ENCODE results near the gene KLK6. TPM values are rescaled to one million over a fixed set of nuclear protein-coding genes. Genes with fewer than 3 reads are reported as not detected.

KLK6 gene
- polyA plus RNA-seq, 1 of the 3 experiments (the other 2 are of a cell fraction): not detected

GRCh38 chr19:51016798-51017683, 47.6 kb upstream of the KLK6 start:
- POLR2A ChIA-PET: no interaction called here
- TF ChIP-seq, protein P1, sequence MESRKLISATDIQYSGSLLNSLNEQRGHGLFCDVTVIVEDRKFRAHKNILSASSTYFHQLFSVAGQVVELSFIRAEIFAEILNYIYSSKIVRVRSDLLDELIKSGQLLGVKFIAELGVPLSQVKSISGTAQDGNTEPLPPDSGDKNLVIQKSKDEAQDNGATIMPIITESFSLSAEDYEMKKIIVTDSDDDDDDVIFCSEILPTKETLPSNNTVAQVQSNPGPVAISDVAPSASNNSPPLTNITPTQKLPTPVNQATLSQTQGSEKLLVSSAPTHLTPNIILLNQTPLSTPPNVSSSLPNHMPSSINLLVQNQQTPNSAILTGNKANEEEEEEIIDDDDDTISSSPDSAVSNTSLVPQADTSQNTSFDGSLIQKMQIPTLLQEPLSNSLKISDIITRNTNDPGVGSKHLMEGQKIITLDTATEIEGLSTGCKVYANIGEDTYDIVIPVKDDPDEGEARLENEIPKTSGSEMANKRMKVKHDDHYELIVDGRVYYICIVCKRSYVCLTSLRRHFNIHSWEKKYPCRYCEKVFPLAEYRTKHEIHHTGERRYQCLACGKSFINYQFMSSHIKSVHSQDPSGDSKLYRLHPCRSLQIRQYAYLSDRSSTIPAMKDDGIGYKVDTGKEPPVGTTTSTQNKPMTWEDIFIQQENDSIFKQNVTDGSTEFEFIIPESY (IDR thresholded peaks at IDR 0.05; ENCODE audit: borderline replicate concordance, low read depth): no peak
- TF ChIP-seq RAD21 (IDR thresholded peaks at IDR 0.05; ENCODE audit: low read length) (peak; percentile 55), SMC3 (IDR thresholded peaks at IDR 0.05; ENCODE audit: low read depth, low read length) (peak; percentile 30; the same call in 1 of the 2 replicates), CTCF (IDR thresholded peaks at IDR 0.05) (peak; percentile 75), NRF1 (IDR thresholded peaks at IDR 0.05; ENCODE audit: low read depth, low read length) (no peak)
- CTCF ChIA-PET: interaction anchor here (0.6 to 6.0 kb wide), 19 partner anchors 9 to 826 kb away, joined by 3 to 30 read pairs (median 4); no protein-coding TSS in a partner anchor
- H3K27ac ChIP-seq (ENCODE audit: low read depth in 2 of 2, low read length in 1 of 2): no peak overlapping the region
- DNase-seq: peak; percentile 83
- H3K27me3 ChIP-seq (ENCODE audit: insufficient read depth): peaks cover 74% of the 10 kb centered on the region
- H4K20me1 ChIP-seq (ENCODE audit: insufficient read depth): no peaks in the 10 kb centered on the region
- no peaks in the 10 kb centered on the region for H3F3A ChIP-seq (replicated peaks; ENCODE audit: insufficient read depth)
- no peaks in the 10 kb centered on the region for H3K9me3 ChIP-seq
- no peaks in the 10 kb centered on the region for H3K36me3 ChIP-seq (replicated peaks in 1 of 2; ENCODE audit: control insufficient read depth in 1 of 2, insufficient read depth in 2 of 2, low read length in 1 of 2)
- peak overlapping the region in 1 of 2 experiments; percentile 35; a peak in 1 of 4 replicates for H3K4me3 ChIP-seq (ENCODE audit: low read depth in 2 of 2, low read length in 1 of 2)
- no peaks in the 10 kb centered on the region for H3K4me1 ChIP-seq (ENCODE audit: control insufficient read depth in 1 of 2, insufficient read depth in 2 of 2, low read depth in 1 of 2, low read length in 1 of 2)
- H3K9me2 ChIP-seq: no peaks in the 10 kb centered on the region
- no peak overlapping the region for H2AFZ ChIP-seq (ENCODE audit: low read depth)
- 5% methylated on average over 54 of the region's 68 CpGs for WGBS (ENCODE audit: low lambda C conversion rate)
- H3K4me2 ChIP-seq: peak overlapping the region; percentile 41; the same call in 1 of the 2 replicates
- no peaks in the 10 kb centered on the region for H3K79me2 ChIP-seq (ENCODE audit: insufficient read depth)
- H3K9ac ChIP-seq: no peak overlapping the region

DNA sequence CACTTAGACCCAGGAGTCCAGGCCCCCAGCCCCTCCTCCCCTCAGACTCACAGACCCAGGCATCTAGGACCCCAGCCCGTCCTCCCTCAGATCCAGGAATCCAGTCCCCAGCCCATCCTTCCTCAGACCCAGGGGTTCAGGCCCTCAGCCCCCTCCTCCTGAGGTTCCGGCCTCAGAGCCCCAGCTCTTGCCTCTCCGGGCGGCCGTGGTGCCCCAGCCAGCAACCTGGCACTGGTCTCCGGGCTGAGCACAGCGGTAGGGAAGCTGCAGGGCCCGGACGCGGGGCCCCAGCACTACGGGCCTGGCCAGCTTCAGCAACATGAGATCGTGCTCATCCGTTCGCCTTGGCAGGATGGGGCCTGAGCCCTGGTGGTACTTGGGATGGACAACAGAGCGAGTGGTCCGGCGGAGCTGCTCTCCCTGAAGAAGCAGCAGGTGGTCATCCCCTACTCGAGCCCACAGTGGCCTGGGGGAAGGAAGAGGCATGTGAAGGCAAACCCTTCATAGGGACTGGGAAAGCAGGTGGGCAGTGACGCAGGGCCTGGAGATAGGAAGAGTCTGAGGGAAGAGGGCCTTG, 46.4 kb upstream of the KLK6 start:
- POLR2A ChIA-PET: no interaction called here

More for the DNA sequence above, 46.4 kb upstream of the KLK6 start:
- H4K20me1 ChIP-seq (ENCODE audit: insufficient read depth): no peaks in the 10 kb centered on the region
- no peak overlapping the region for H3K9ac ChIP-seq
- no peak overlapping the region for H3K4me2 ChIP-seq
- H3K27me3 ChIP-seq (ENCODE audit: insufficient read depth): peaks cover 74% of the 10 kb centered on the region
- H3F3A ChIP-seq (replicated peaks; ENCODE audit: insufficient read depth): no peaks in the 10 kb centered on the region
- H3K9me3 ChIP-seq: no peaks in the 10 kb centered on the region
- H3K4me1 ChIP-seq (ENCODE audit: control insufficient read depth in 1 of 2, insufficient read depth in 2 of 2, low read depth in 1 of 2, low read length in 1 of 2): no peaks in the 10 kb centered on the region
- TF ChIP-seq, protein P2, sequence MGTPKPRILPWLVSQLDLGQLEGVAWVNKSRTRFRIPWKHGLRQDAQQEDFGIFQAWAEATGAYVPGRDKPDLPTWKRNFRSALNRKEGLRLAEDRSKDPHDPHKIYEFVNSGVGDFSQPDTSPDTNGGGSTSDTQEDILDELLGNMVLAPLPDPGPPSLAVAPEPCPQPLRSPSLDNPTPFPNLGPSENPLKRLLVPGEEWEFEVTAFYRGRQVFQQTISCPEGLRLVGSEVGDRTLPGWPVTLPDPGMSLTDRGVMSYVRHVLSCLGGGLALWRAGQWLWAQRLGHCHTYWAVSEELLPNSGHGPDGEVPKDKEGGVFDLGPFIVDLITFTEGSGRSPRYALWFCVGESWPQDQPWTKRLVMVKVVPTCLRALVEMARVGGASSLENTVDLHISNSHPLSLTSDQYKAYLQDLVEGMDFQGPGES (IDR thresholded peaks at IDR 0.05; ENCODE audit: low read depth, low read length): no peak
- TF ChIP-seq REST (IDR thresholded peaks at IDR 0.05; ENCODE audit: low read depth, low read length) (no peak), MXI1 (IDR thresholded peaks at IDR 0.05; ENCODE audit: low read depth, low read length) (no peak), TEAD4 (IDR thresholded peaks at IDR 0.05; ENCODE audit: borderline replicate concordance, insufficient read depth) (no peak), SMC3 (IDR thresholded peaks at IDR 0.05; ENCODE audit: low read depth, low read length) (no peak), FOXM1 (IDR thresholded peaks at IDR 0.05; ENCODE audit: low read depth) (no peak), SIN3A (IDR thresholded peaks at IDR 0.05; ENCODE audit: borderline replicate concordance, low read depth, low read length) (no peak)
- H3K27ac ChIP-seq (ENCODE audit: low read depth in 2 of 2, low read length in 1 of 2): no peak overlapping the region
- CTCF ChIA-PET: interaction anchor here (1.1 to 6.0 kb wide), 5 partner anchors 21 to 95 kb away, joined by 3 to 30 read pairs (median 7); no protein-coding TSS in a partner anchor
- no peak overlapping the region for H2AFZ ChIP-seq (ENCODE audit: low read depth)
- no peak overlapping the region for H3K4me3 ChIP-seq (ENCODE audit: low read depth in 2 of 2, low read length in 1 of 2)
- 54% methylated on average over 15 of the region's 19 CpGs for WGBS (ENCODE audit: low lambda C conversion rate)
- H3K9me2 ChIP-seq: no peaks in the 10 kb centered on the region
- H3K36me3 ChIP-seq (replicated peaks in 1 of 2; ENCODE audit: control insufficient read depth in 1 of 2, insufficient read depth in 2 of 2, low read length in 1 of 2): no peaks in the 10 kb centered on the region
- no peak for DNase-seq
- no peaks in the 10 kb centered on the region for H3K79me2 ChIP-seq (ENCODE audit: insufficient read depth)

Measured in SK-N-SH (cell line).